RWPE1 (cell line): ENCODE results near the gene TMIGD1.

ENCODE experiments used
- CTCF ChIA-PET: fragments of 350-600 bp; sonication (Branson Sonifier 250); formaldehyde crosslinking; extraction: SDS; loops from one replicate; lab custom pipeline; 2021; lab: Yijun Ruan, JAX
- POLR2A ChIA-PET: fragments of 400-600 bp; formaldehyde crosslinking; extraction: SDS; loops from one replicate; lab custom pipeline; 2020; ENCODE audit warnings: antibody characterized with exemption; ENCODE audit not compliant: low non-redundant PET; lab: Yijun Ruan, JAX
- DNase-seq: peaks from one replicate; pipeline ENCODE4 v3.0.0; 2012; ENCODE audit warnings: low spot score
- H3K27ac ChIP-seq: fragments of 450-650 bp; 2 replicates; pipeline ENCODE4 v1.5.1; 2017
- TF ChIP-seq, protein P1 (sequence below): fragments of 450-650 bp; conservative IDR thresholded peaks from 2 replicates; pipeline ENCODE4 v1.5.1; 2017; ENCODE audit warnings: low read depth, mild to moderate bottlenecking

TMIGD1 gene

DNA sequence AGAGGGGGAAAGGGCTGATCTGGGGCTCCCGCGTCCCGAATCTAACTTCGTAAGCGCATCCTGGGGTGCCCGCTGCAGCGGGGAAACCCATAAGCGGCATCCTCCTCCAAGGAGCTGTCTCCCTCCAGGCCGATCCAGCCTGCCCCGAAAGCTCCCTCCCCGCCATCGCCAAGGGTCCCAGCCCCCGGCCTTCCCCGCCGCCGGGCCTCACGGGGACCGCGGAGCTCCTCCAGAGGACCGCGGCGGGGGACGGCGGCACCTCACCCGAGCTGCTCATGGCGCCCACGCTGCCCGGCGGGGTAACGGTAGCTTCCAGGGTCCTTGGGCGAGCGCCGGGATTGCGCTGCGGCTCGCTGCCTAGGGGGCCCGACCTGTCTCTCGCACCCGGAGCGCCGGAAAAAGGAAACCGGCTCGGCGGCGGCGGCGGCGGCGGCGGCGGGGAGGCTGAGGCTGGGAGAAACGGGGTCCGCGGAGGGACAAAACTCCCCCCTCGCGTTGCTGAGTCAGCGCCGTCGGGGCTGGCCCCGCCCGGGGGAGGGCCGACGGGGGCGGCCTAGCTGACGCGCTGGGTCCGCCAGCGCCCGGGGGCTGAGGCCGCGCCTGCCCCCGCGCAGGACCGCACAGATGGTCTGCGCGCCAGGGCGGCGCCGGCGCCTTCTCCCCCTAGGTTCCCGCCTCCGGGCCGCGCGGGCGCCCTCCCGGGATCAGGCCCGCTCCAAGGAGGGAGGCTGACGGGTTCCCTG, 42.1 kb downstream of the TMIGD1 start, which contains the start of gene BLMH:
TSS of gene BLMH (minus strand) at position 402 of the 743 bp plus-strand sequence. CDS start at position 277, 125 bp downstream.
- peak; percentile 78 for DNase-seq
- peak within 1 kb of the TSS; percentile 78 for H3K27ac ChIP-seq
- TF ChIP-seq, protein P1, sequence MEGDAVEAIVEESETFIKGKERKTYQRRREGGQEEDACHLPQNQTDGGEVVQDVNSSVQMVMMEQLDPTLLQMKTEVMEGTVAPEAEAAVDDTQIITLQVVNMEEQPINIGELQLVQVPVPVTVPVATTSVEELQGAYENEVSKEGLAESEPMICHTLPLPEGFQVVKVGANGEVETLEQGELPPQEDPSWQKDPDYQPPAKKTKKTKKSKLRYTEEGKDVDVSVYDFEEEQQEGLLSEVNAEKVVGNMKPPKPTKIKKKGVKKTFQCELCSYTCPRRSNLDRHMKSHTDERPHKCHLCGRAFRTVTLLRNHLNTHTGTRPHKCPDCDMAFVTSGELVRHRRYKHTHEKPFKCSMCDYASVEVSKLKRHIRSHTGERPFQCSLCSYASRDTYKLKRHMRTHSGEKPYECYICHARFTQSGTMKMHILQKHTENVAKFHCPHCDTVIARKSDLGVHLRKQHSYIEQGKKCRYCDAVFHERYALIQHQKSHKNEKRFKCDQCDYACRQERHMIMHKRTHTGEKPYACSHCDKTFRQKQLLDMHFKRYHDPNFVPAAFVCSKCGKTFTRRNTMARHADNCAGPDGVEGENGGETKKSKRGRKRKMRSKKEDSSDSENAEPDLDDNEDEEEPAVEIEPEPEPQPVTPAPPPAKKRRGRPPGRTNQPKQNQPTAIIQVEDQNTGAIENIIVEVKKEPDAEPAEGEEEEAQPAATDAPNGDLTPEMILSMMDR = no peak
- ChIA-PET CTCF (interaction anchor here (0.7 to 1.2 kb wide), 3 partner anchors 19 to 511 kb away, joined by 3 read pairs; no protein-coding TSS in a partner anchor), POLR2A (interaction anchor here (0.6 kb wide), 2 partner anchors 21 to 159 kb away, joined by 3 read pairs; no protein-coding TSS in a partner anchor)

DNA sequence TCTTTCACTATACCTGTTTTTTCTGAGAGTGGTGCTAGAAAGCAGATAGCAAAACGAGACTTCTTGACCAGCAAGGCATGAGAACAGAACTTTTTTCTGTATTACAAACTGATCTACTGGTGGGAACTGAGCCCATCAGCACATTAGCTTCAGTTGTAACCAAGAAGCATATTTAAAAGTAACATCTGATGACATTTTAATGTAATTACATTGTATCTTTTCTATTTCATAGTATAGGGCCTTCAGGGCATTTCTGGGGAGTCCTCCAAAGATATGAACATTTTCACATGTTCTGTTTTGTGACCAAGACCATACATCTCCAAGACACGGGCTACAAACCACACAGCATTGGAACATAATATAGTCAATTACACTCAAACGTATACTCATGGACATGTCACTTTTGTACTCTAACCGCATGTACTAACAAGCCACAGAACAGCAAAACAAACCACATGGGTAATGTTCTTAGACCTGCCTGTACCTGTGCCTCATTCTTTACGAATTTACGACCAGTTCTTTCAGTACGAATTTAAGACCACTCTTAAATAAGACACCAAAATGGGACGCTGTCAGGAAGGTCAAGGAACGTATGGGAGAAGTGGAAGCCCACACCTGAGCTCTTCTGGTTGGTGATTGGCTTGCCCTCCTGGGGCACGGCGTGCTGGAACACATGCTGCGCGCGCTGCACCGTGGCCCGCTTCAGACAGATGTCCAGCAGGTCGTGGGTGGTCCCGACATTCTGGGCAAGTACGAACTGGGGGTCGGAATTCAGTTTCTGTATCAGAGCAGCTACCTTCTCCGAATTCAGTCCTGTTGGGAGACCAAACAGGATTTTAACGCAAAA, 42.9 kb downstream of the TMIGD1 start:
- ChIA-PET CTCF (interaction anchor here (0.6 to 1.2 kb wide), 3 partner anchors 20 to 45 kb away, joined by 3 read pairs; no protein-coding TSS in a partner anchor), POLR2A (no interaction called here)

DNA sequence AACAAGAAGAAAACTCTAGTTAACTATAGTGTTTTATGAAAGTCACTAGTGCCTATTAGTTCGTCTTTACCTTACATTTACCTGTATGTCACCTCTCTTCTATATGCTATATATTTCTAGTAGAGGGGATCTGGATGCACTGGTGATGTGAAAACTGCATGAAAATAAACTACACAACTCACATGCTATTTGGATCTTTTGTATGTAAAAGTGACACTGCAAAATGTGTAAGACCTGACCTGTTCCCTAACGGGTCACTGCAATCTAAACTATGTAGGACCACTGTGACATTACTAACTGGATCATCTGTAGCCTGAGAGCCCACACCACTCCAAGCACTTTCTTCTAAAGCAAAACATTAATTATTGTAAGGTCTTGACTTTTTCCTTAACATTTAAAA, 43.8 kb downstream of the TMIGD1 start:
- TF ChIP-seq, protein P1 = no peak
- ChIA-PET POLR2A (no interaction called here), CTCF (no interaction called here)
- no peak overlapping the region for H3K27ac ChIP-seq
- DNase-seq = no peak

More for the DNA sequence above, 42.9 kb downstream of the TMIGD1 start:
- TF ChIP-seq, protein P1 = no peak
- H3K27ac ChIP-seq = peak overlapping the region; percentile 78
- peak; percentile 68 for DNase-seq

DNA sequence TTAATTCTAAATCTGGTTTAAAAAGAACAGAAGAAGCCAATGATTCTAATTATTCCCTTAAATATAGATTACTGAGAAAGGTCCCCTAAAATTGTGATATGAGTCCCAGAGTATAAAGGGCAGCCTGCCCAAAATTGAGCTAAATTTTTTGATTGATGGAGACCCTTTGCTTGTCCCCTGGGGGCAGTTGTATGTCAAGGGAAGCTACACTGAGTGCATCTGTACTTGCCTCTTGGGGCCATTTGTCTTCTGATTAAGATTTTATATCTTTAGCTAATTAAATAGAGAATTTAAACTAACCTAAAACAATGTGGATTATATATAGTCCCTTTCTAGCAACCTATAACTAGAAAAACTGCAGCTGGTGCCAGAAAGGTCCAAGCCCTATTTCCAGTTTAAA, 54.7 kb downstream of the TMIGD1 start:
- CTCF ChIA-PET = interaction anchor here (0.7 kb wide), 1 partner anchor 613 kb away, joined by 3 read pairs; no protein-coding TSS in a partner anchor
- POLR2A ChIA-PET = no interaction called here
- TF ChIP-seq, protein P1 = no peak
- H3K27ac ChIP-seq = no peak overlapping the region
- no peak for DNase-seq

DNA sequence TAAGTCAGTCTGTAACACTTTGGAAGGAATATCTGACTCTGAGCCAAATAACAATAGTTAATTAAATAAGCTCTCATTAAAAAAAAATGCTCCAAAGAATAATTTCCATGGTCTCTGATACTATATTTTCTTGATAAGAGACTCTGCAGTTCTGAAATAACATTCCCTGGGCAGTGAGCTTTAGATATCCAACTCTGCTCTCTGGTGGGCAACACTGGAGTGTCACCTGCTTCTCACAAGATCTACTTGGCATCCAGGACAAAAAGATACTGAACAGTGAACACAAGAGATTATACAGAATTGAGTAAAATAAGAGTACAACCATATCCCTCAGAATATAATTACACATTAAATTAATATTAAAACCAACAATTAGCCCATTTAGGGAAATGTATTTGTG, 55.8 kb downstream of the TMIGD1 start:
- H3K27ac ChIP-seq = no peak overlapping the region
- POLR2A ChIA-PET = no interaction called here
- TF ChIP-seq, protein P1 = peak; percentile 18; the same call in 1 of the 2 replicates
- no peak for DNase-seq
- CTCF ChIA-PET = interaction anchor here (0.6 to 1.0 kb wide), 3 partner anchors 173 to 179 kb away, joined by 3 to 4 read pairs (median 3); no protein-coding TSS in a partner anchor

DNA sequence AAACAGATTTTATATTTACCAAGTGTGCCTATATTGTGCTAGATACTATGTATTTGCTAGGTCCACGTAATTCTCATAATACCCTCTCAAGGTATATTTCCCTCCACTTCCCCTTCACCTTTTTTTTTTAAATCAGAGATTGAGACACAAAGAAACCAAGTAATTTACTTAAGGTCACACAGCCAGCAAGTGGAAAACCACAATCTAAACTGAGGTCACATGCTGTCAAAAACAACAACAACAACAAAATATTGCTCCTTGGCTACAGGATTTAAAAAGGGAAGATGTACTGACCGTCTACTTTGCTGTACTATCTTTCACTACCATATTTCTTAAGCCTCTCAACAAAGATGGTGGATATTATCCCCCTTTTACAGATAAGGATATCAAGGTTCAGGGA, 57.9 kb downstream of the TMIGD1 start:
- H3K27ac ChIP-seq = no peak overlapping the region
- DNase-seq = no peak
- ChIA-PET CTCF (no interaction called here), POLR2A (no interaction called here)
- TF ChIP-seq, protein P1 = no peak
